K562 (cell line): ENCODE results near the gene RET. TPM values are rescaled to one million over a fixed set of nuclear protein-coding genes. Genes with fewer than 3 reads are reported as not detected.

Experiments used
- ATAC-seq: fragments of 200-7000 bp; cut with Tn5 transposase; 3 replicates; pipeline ENCODE4 v1.9.1; 2020; ENCODE audit warnings: moderate library complexity
- BruUV-seq: library from RNA; stranded (reverse); fragments of 400-500 nt; replicated peaks from 2 replicates; lab custom pipeline; 2021; lab: Mats Ljungman, UMichigan
- CTCF ChIA-PET: fragments of 300-600 bp; formaldehyde crosslinking; extraction: SDS; loops from one replicate; lab custom pipeline; 2021; ENCODE audit warnings: low intra/inter-chr PET ratio; lab: Yijun Ruan, JAX
- POLR2A ChIA-PET: fragments of 300-600, 350-650 bp; sonication (Branson Sonifier 250); formaldehyde crosslinking; extraction: SDS; loops from one replicate; lab custom pipeline; 2021; ENCODE audit warnings: antibody characterized with exemption, inconsistent platforms; lab: Yijun Ruan, JAX
- DNase-seq, 4 experiments: peaks; one replicate each; pipeline versions ENCODE4 v3.0.0 to v3.0.0-alpha.2; 2011 to 2018; ENCODE audit warnings: low spot score in 3 of 4, mixed read lengths in 3 of 4; ENCODE audit errors: extremely low read depth in 1 of 4
- FAIRE-seq: peaks from 2 replicates; lab custom pipeline; 2011; peaks lifted over from hg19 to GRCh38; lab: Jason Lieb, UNC
- H2AFZ ChIP-seq: 2 replicates; pipeline ENCODE4 v1.6.0; 2011; ENCODE audit warnings: low read depth, low read length, control low read depth, inconsistent platforms
- H3K27ac ChIP-seq: fragments of 200-600 bp; 3 replicates; pipeline ENCODE4 v1.8.0; 2011; ENCODE audit warnings: low read depth, mild to moderate bottlenecking, control low read depth, inconsistent platforms, low read length, moderate library complexity, mixed read lengths; ENCODE audit errors: extremely low read depth
- H3K27me3 ChIP-seq, 2 experiments: fragments of 300-600 bp in 1 of 2; 2 replicates in 1 of 2; 3 replicates in 1 of 2; pipeline versions ENCODE4 v1.6.0 to v1.8.0; 2011; ENCODE audit warnings: inconsistent platforms in 2 of 2, low read length in 2 of 2, mild to moderate bottlenecking in 1 of 2, mixed read lengths in 1 of 2, moderate library complexity in 1 of 2; ENCODE audit not compliant: control insufficient read depth in 2 of 2, insufficient read depth in 2 of 2
- H3K36me3 ChIP-seq: fragments of 300-600 bp; 3 replicates; pipeline ENCODE4 v1.8.0; 2011; ENCODE audit warnings: mild to moderate bottlenecking, low read length, inconsistent platforms; ENCODE audit not compliant: control insufficient read depth, insufficient read depth
- H3K4me1 ChIP-seq, 2 experiments: fragments of 200-600 bp in 1 of 2; replicated peaks in 1 of 2; 2 replicates in 1 of 2; 3 replicates in 1 of 2; pipeline versions ENCODE4 v1.5.1 to v1.8.0; 2011; ENCODE audit warnings: inconsistent platforms in 2 of 2, low read length in 2 of 2, mild to moderate bottlenecking in 1 of 2, mixed read lengths in 1 of 2, moderate library complexity in 1 of 2; ENCODE audit not compliant: control insufficient read depth in 2 of 2, insufficient read depth in 2 of 2
- H3K4me2 ChIP-seq: 2 replicates; pipeline ENCODE4 v1.6.1; 2011; ENCODE audit warnings: low read length, control low read depth, inconsistent platforms, mixed read lengths; ENCODE audit not compliant: insufficient read depth
- H3K4me3 ChIP-seq: fragments of 200-600 bp; sonication (generic), shearing (Covaris generic); 2 replicates; pipeline ENCODE4 v1.5.1; 2016; ENCODE audit warnings: control low read depth, inconsistent platforms
- H3K79me2 ChIP-seq: fragments of 200-600 bp; 3 replicates; pipeline ENCODE4 v1.8.0; 2011; ENCODE audit warnings: low read length, inconsistent platforms; ENCODE audit not compliant: control insufficient read depth, insufficient read depth
- H3K9ac ChIP-seq, 2 experiments: 2 replicates each; pipeline versions ENCODE4 v1.6.0 to v1.6.1; 2011; ENCODE audit warnings: low read depth in 2 of 2, low read length in 2 of 2, control low read depth in 1 of 2, inconsistent platforms in 1 of 2, mild to moderate bottlenecking in 1 of 2, mixed read lengths in 1 of 2; ENCODE audit not compliant: insufficient read depth in 1 of 2
- H3K9me1 ChIP-seq: one replicate; pipeline ENCODE4 v1.6.0; 2011; ENCODE audit warnings: inconsistent platforms, mild to moderate bottlenecking, low read length, moderate library complexity; ENCODE audit not compliant: control insufficient read depth, insufficient read depth
- H3K9me3 ChIP-seq: replicated peaks from 2 replicates; pipeline ENCODE4 v1.5.1; 2011; ENCODE audit warnings: low read depth, low read length, inconsistent platforms; ENCODE audit not compliant: control insufficient read depth, insufficient read depth
- H4K20me1 ChIP-seq: replicated peaks from 2 replicates; pipeline ENCODE4 v1.6.1; 2011; ENCODE audit warnings: low read length, inconsistent platforms, mixed read lengths; ENCODE audit not compliant: control insufficient read depth, insufficient read depth
- BCL6 ChIP-seq: fragments of 250-450 bp; sonication (Bioruptor Pico); IDR thresholded peaks from 2 replicates; pipeline ENCODE4 v1.4.0; 2020
- HMGXB4 ChIP-seq: sonication (generic); formaldehyde crosslinking; IDR thresholded peaks from 2 replicates; pipeline ENCODE4 v1.8.1; 2023; ENCODE audit warnings: mild to moderate bottlenecking, missing genetic modification reagents
- ILF3 ChIP-seq: fragments of 450-650 bp; IDR thresholded peaks from 2 replicates; pipeline ENCODE4 v1.6.1; 2018; ENCODE audit warnings: antibody characterized with exemption, mild to moderate bottlenecking, moderate library complexity, borderline replicate concordance
- PTRF ChIP-seq: fragments of 450-650 bp; IDR thresholded peaks from 2 replicates; pipeline ENCODE4 v1.6.1; 2016; ENCODE audit warnings: mild to moderate bottlenecking, missing genetic modification characterization, missing compliant biosample characterization
- SMARCC2 ChIP-seq: fragments of 450-650 bp; IDR thresholded peaks from 2 replicates; pipeline ENCODE4 v1.6.1; 2017; ENCODE audit warnings: antibody characterized with exemption, moderate library complexity, mild to moderate bottlenecking, low read depth
- YY1 ChIP-seq, 3 experiments: IDR thresholded peaks; 2 replicates each; pipeline ENCODE4 v1.6.1; 2011; ENCODE audit warnings: low read length in 2 of 3, mild to moderate bottlenecking in 2 of 3, moderate library complexity in 2 of 3, borderline replicate concordance in 1 of 3, control low read depth in 1 of 3, low read depth in 1 of 3; ENCODE audit not compliant: insufficient read depth in 3 of 3, insufficient replicate concordance in 2 of 3, control insufficient read depth in 1 of 3, insufficient read length in 1 of 3; ENCODE audit errors: extremely low read depth in 1 of 3
- ZBTB11 ChIP-seq, 3 experiments: fragments of 200-800 bp in 1 of 3; fragments of 250-450 bp in 1 of 3; fragments of 450-650 bp in 1 of 3; sonication (Bioruptor Pico) in 1 of 3; sonication (Bioruptor generic) in 1 of 3; formaldehyde crosslinking in 1 of 3; IDR thresholded peaks; 2 replicates each; pipeline versions ENCODE4 v1.6.1 to v1.8.0; 2016 to 2022; ENCODE audit warnings: mild to moderate bottlenecking in 2 of 3, missing genetic modification characterization in 2 of 3, missing compliant biosample characterization in 1 of 3, moderate library complexity in 1 of 3
- ZBTB34 ChIP-seq: fragments of 250-450 bp; sonication (Bioruptor Pico); IDR thresholded peaks from 2 replicates; pipeline ENCODE4 v1.8.0; 2021; ENCODE audit warnings: mild to moderate bottlenecking, moderate library complexity
- ZNF695 ChIP-seq: fragments of 450-650 bp; formaldehyde crosslinking; IDR thresholded peaks from 2 replicates; pipeline ENCODE4 v1.4.0; 2020; ENCODE audit warnings: mild to moderate bottlenecking, moderate library complexity
- WGBS: fragments of 100-300 bp; shearing (Covaris generic); methylation state at CpG from one replicate; pipeline ENCODE4 v1.1.6; 2016; ENCODE audit warnings: low coverage, mixed read lengths; ENCODE audit not compliant: insufficient coverage; ENCODE audit errors: missing lambda C conversion rate; 5-methylcytosine and 5-hydroxymethylcytosine counted together
- in situ Hi-C: fragments of 300-500 bp; cut with MboI; formaldehyde crosslinking; loops from 4 replicates; pipeline ENCODE4 v1.15.0; 2018; ENCODE audit warnings: inconsistent platforms, mixed read lengths
- intact Hi-C: fragments of 100-400 bp; cut with micrococcal nuclease; formaldehyde crosslinking; loops from 2 replicates; pipeline ENCODE4 v1.14.2; 2022
- polyA plus RNA-seq, 8 experiments: library from polyadenylated mRNA; depleted of rRNA in 4 of 8; stranded (reverse) in 5 of 8; unstranded in 3 of 8; fragments of >200 nt; fragmentation: Nextera tagmentation in 2 of 8; fragmentation: Illumina TruSeq in 1 of 8; extraction: Ambion mirVana in 2 of 8; extraction: Trizol in 1 of 8; gene quantifications; 2 replicates each; pipeline versions ENCODE4 v1.2.1 to v1.2.3, GENCODE V29; 2011 to 2014; ENCODE audit warnings: inconsistent platforms in 1 of 8, missing spikeins in 1 of 8
- total RNA-seq, 7 experiments: library from RNA; depleted of rRNA in 6 of 7; stranded (reverse); fragments of >200 nt in 6 of 7; fragmentation: Illumina TruSeq in 2 of 7; extraction: Trizol in 2 of 7; gene quantifications; 2 replicates each; pipeline versions ENCODE4 v1.2.1 to v1.2.3, GENCODE V29; 2011 to 2021; ENCODE audit warnings: low replicate concordance in 1 of 7
- TF ChIP-seq, protein P1 (sequence below): IDR thresholded peaks from 3 replicates; pipeline ENCODE4 v1.6.1; 2011; ENCODE audit warnings: borderline replicate concordance, mild to moderate bottlenecking, moderate library complexity; ENCODE audit not compliant: insufficient read length; ENCODE audit errors: extremely low read depth

The RET gene
- total and polyA plus RNA-seq, 9 of the 15 experiments (the other 6 are each of a cell fraction or from before 2014, with no cell fraction given) = 0.04 to 0.05 TPM; not detected in 7

DNA sequence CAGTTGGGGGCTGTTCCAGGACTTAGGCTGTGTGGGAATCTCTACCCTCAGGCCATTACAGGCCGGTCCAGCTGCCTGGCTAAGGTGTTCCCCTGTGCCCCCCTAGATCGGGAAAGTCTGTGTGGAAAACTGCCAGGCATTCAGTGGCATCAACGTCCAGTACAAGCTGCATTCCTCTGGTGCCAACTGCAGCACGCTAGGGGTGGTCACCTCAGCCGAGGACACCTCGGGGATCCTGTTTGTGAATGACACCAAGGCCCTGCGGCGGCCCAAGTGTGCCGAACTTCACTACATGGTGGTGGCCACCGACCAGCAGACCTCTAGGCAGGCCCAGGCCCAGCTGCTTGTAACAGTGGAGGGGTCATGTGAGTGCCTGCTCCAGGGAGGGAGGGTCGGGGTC, 34.2 kb downstream of the RET start:
- Histone ChIP-seq H2AFZ (no peak overlapping the region), H3K36me3 (no peaks in the 10 kb centered on the region), H3K79me2 (no peaks in the 10 kb centered on the region), H3K27me3 (peaks cover 16 to 56% of the 10 kb centered on the region in 2 experiments; a peak in 4 of 5 replicates), H4K20me1 (peaks cover 5% of the 10 kb centered on the region), H3K9ac (no peak overlapping the region), H3K9me1 (peaks cover 3% of the 10 kb centered on the region), H3K9me3 (no peaks in the 10 kb centered on the region), H3K4me3 (no peak overlapping the region), H3K27ac (no peak overlapping the region), H3K4me1 (peaks cover 0 to 19% of the 10 kb centered on the region in 2 experiments; a peak in 3 of 5 replicates), H3K4me2 (no peak overlapping the region)
- ATAC-seq = no peak
- ChIA-PET POLR2A (interaction anchor here (1.3 kb wide), 1 partner anchor 9 kb away, joined by 4 read pairs; no protein-coding TSS in a partner anchor), CTCF (interaction anchor here (0.6 kb wide), 1 partner anchor 281 kb away, joined by 4 read pairs; no protein-coding TSS in a partner anchor)
- intact Hi-C loops = loop anchor here (5.0 kb wide), 1 partner anchor 34 kb away; the partner anchor contains the start of gene RET
- BruUV-seq = no TSS peak
- in situ Hi-C loops = no loop called here
- no peak for FAIRE-seq
- TF ChIP-seq, protein P1, sequence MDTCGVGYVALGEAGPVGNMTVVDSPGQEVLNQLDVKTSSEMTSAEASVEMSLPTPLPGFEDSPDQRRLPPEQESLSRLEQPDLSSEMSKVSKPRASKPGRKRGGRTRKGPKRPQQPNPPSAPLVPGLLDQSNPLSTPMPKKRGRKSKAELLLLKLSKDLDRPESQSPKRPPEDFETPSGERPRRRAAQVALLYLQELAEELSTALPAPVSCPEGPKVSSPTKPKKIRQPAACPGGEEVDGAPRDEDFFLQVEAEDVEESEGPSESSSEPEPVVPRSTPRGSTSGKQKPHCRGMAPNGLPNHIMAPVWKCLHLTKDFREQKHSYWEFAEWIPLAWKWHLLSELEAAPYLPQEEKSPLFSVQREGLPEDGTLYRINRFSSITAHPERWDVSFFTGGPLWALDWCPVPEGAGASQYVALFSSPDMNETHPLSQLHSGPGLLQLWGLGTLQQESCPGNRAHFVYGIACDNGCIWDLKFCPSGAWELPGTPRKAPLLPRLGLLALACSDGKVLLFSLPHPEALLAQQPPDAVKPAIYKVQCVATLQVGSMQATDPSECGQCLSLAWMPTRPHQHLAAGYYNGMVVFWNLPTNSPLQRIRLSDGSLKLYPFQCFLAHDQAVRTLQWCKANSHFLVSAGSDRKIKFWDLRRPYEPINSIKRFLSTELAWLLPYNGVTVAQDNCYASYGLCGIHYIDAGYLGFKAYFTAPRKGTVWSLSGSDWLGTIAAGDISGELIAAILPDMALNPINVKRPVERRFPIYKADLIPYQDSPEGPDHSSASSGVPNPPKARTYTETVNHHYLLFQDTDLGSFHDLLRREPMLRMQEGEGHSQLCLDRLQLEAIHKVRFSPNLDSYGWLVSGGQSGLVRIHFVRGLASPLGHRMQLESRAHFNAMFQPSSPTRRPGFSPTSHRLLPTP = no peak
- TF ChIP-seq ZBTB11 (CRISPR knock-in tag; IDR thresholded peaks at IDR 0.05) (no peak), ILF3 (no peak), YY1 (IDR thresholded peaks at IDR 0.05; ENCODE audit: borderline replicate concordance in 1 of 3, control insufficient read depth in 1 of 3, extremely low read depth in 1 of 3, insufficient read depth in 3 of 3, insufficient read length in 1 of 3, insufficient replicate concordance in 2 of 3, low read depth in 1 of 3, low read length in 2 of 3) (no peak), SMARCC2 (no peak), ZBTB34 (CRISPR knock-in tag) (no peak), ZNF695 (CRISPR knock-in tag) (no peak), BCL6 (CRISPR knock-in tag) (no peak), HMGXB4 (CRISPR knock-in tag) (no peak), PTRF (tag) (no peak)
- DNase-seq = no peak
- WGBS = 3% methylated on average over 11 of the region's 11 CpGs
